Testis (tissue), 2 donors: ENCODE results near the gene CACNA1D.

Source experiments
- POLR2A ChIP-seq: fragments of 450-650 bp; IDR thresholded peaks from one replicate; pipeline ENCODE4 v1.6.1; 2017; ENCODE audit warnings: antibody characterized with exemption, mild to moderate bottlenecking, moderate library complexity
- TF ChIP-seq, protein P1 (sequence below), 3 experiments: fragments of 450-650 bp in 2 of 3; fragments of 200-600 bp in 1 of 3; sonication (generic) in 1 of 3; IDR thresholded peaks; one replicate each; pipeline ENCODE4 v1.5.1; 2016 to 2019; ENCODE audit warnings: antibody characterized with exemption in 3 of 3, mild to moderate bottlenecking in 2 of 3, moderate library complexity in 1 of 3

- TF ChIP-seq POLR2A, result no peak
- TF ChIP-seq, protein P1, sequence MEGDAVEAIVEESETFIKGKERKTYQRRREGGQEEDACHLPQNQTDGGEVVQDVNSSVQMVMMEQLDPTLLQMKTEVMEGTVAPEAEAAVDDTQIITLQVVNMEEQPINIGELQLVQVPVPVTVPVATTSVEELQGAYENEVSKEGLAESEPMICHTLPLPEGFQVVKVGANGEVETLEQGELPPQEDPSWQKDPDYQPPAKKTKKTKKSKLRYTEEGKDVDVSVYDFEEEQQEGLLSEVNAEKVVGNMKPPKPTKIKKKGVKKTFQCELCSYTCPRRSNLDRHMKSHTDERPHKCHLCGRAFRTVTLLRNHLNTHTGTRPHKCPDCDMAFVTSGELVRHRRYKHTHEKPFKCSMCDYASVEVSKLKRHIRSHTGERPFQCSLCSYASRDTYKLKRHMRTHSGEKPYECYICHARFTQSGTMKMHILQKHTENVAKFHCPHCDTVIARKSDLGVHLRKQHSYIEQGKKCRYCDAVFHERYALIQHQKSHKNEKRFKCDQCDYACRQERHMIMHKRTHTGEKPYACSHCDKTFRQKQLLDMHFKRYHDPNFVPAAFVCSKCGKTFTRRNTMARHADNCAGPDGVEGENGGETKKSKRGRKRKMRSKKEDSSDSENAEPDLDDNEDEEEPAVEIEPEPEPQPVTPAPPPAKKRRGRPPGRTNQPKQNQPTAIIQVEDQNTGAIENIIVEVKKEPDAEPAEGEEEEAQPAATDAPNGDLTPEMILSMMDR (IDR thresholded peaks at IDR 0.05), result no peak
These were observed 194.6 kb downstream of the CACNA1D start for GRCh38 chr3:53688989-53689388.
